Left ventricle myocardium inferior (tissue), 1 donor: ENCODE data around the gene TMEM117. TPM values are rescaled to one million over a fixed set of nuclear protein-coding genes. Genes with fewer than 3 reads are reported as not detected.

Source experiments
- DNase-seq: peaks from one replicate; pipeline ENCODE4 v3.0.0-alpha.2; 2020
- H3K27ac ChIP-seq: fragments of 200-600 bp; replicated peaks from 2 replicates; pipeline ENCODE4 v1.8.0; 2021
- H3K27me3 ChIP-seq: fragments of 200-600 bp; 2 replicates; pipeline ENCODE4 v1.8.0; 2021; ENCODE audit warnings: low read depth
- H3K36me3 ChIP-seq: fragments of 200-600 bp; 2 replicates; pipeline ENCODE4 v1.8.0; 2021
- H3K4me1 ChIP-seq: fragments of 200-600 bp; 2 replicates; pipeline ENCODE4 v1.8.0; 2021
- H3K4me3 ChIP-seq: fragments of 200-600 bp; 2 replicates; pipeline ENCODE4 v1.8.0; 2021; ENCODE audit warnings: mild to moderate bottlenecking, moderate library complexity
- H3K9me3 ChIP-seq: fragments of 200-600 bp; replicated peaks from 2 replicates; pipeline ENCODE4 v1.8.0; 2021
- intact Hi-C: fragments of 100-400 bp; cut with micrococcal nuclease; formaldehyde crosslinking; loops from one replicate; pipeline ENCODE4 v1.11.0; 2022
- total RNA-seq: library from RNA; stranded (reverse); fragmentation: NEBNext Ultra II Directional; extraction: Animal tissue kit (Norgen Biotek cat#: 25700); gene quantifications from one replicate; pipeline ENCODE4 v1.2.1, GENCODE V29; 2021
- TF ChIP-seq, protein P1 (sequence below): fragments of 200-600 bp; IDR thresholded peaks from 2 replicates; pipeline ENCODE4 v1.8.0; 2021; ENCODE audit warnings: antibody characterized with exemption, mild to moderate bottlenecking, borderline replicate concordance
- donor health status: DM: no; HTN: yes; CAD: no; lungs with severe emphysema.

TMEM117 gene
- total RNA-seq, 1 donor from 2014 or later, result 6.7 TPM

DNA sequence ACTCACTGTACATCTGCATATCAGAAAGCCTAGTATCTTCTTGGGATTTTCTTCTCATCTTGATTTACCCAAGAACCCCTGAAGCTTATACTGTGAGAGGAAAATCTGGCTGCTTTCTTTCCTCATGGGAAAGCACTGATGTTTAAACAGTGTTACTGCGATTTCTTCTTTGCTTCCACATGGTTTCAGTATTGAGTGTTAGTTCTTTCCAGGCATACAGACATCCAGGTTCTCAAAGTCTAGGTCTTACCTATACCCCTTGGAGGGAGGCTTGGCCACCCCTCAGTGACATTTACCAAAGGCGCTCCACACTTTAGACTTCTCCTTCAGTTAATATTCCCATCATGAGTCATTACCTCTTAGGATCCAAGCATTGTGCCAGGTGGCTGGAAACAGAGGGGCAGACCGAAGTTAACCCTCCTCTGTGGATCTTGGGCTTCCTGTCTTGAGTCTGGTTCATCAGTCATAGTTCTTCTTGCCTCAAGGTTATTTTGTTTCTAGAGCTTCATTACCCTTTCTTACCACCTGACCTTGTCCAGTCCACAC is 79.1 kb downstream of the TMEM117 start:
- TF ChIP-seq, protein P1, sequence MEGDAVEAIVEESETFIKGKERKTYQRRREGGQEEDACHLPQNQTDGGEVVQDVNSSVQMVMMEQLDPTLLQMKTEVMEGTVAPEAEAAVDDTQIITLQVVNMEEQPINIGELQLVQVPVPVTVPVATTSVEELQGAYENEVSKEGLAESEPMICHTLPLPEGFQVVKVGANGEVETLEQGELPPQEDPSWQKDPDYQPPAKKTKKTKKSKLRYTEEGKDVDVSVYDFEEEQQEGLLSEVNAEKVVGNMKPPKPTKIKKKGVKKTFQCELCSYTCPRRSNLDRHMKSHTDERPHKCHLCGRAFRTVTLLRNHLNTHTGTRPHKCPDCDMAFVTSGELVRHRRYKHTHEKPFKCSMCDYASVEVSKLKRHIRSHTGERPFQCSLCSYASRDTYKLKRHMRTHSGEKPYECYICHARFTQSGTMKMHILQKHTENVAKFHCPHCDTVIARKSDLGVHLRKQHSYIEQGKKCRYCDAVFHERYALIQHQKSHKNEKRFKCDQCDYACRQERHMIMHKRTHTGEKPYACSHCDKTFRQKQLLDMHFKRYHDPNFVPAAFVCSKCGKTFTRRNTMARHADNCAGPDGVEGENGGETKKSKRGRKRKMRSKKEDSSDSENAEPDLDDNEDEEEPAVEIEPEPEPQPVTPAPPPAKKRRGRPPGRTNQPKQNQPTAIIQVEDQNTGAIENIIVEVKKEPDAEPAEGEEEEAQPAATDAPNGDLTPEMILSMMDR, result peak; percentile 48
- H3K27me3 ChIP-seq, result no peaks in the 10 kb centered on the region
- H3K9me3 ChIP-seq, result no peaks in the 10 kb centered on the region
- peaks cover 21% of the 10 kb centered on the region for H3K4me1 ChIP-seq
- DNase-seq, result no peak
- intact Hi-C loops, result no loop called here
- H3K4me3 ChIP-seq, result no peak overlapping the region
- H3K36me3 ChIP-seq, result no peaks in the 10 kb centered on the region
- H3K27ac ChIP-seq, result peak overlapping the region; percentile 10

DNA sequence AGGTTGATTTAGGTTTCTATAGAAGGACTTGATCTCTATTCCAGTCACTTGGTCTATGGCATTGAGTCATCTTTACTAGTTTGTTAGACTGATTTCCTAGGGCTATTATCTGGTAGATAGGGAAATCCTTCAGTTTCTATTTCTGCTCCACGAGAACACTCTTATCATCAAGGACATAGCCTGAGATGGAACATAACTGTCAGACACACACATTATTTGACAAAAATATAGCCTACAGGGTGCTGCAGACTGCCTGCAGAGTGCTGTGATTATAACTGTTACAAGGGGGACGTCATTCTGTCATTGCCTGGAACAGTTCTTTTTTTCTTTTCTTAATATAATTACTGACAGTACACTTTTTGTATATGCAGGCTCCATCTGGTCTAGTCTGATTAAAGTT is 82.0 kb downstream of the TMEM117 start:
- peak overlapping the region; percentile 62 for H3K27ac ChIP-seq
- DNase-seq, result no peak
- no peak overlapping the region for H3K4me3 ChIP-seq
- H3K27me3 ChIP-seq, result no peaks in the 10 kb centered on the region
- peaks cover 24% of the 10 kb centered on the region for H3K4me1 ChIP-seq
- no peaks in the 10 kb centered on the region for H3K36me3 ChIP-seq
- no peaks in the 10 kb centered on the region for H3K9me3 ChIP-seq
- TF ChIP-seq, protein P1, result no peak
- intact Hi-C loops, result no loop called here

DNA sequence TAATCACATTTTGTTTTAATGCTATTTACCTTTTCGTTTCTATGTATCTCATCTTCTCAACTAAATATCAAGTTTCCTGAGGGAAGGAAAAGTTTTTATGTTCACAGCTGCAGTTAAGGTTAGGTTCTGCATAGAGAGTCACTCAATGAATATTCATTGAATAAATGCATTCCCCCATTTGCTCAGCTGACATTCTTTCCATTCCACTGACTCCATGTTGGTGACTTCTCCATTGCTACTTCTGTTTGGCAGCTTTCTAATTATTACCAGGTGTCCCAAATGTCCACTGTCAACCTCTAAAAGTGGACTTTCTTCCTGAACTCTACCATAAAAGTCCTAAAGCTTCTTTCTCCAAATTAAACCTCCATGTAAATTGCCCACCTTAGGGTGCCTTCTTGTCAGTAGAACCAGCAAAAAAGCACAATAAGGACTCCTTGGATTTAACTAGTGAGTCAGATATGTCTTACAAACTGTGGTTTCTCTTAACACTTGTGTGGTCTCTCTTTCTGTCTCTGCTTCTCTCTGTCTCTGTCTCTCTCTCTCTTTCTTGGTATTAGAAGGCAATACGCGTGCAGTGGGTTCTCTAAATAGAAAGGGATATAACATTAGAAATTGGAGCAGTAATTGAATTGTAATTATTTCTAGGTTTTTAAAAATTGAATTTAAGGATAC is 85.9 kb downstream of the TMEM117 start:
- no peaks in the 10 kb centered on the region for H3K9me3 ChIP-seq
- no peak overlapping the region for H3K27ac ChIP-seq
- intact Hi-C loops, result no loop called here
- DNase-seq, result no peak
- H3K4me3 ChIP-seq, result no peak overlapping the region
- H3K4me1 ChIP-seq, result peaks cover 30% of the 10 kb centered on the region
- TF ChIP-seq, protein P1, result no peak
- no peaks in the 10 kb centered on the region for H3K36me3 ChIP-seq
- no peaks in the 10 kb centered on the region for H3K27me3 ChIP-seq

DNA sequence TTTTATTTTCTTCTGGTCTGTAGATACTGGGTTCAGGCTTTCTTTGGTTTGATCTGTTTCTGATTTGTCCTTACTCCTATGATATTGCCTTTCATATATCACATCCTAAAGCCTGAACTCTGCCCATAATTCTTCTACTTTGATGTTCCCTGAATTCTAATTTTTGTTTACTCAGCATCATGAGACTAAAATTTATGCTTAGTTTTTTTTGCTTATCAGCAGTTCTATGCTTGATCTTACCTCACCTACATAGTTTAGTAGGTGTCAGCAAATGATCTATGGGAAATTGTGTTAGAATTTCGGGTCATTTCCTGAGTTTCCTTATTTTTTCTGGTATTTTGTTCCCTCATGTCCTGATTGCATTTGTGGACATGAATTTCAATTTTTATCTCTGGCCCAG is 94.2 kb downstream of the TMEM117 start:
- intact Hi-C loops, result no loop called here
- Histone ChIP-seq H3K4me1 (no peaks in the 10 kb centered on the region), H3K27me3 (no peaks in the 10 kb centered on the region), H3K4me3 (no peak overlapping the region), H3K9me3 (peaks cover 29% of the 10 kb centered on the region), H3K27ac (no peak overlapping the region), H3K36me3 (peaks cover 5% of the 10 kb centered on the region)
- TF ChIP-seq, protein P1, result no peak
- no peak for DNase-seq

DNA sequence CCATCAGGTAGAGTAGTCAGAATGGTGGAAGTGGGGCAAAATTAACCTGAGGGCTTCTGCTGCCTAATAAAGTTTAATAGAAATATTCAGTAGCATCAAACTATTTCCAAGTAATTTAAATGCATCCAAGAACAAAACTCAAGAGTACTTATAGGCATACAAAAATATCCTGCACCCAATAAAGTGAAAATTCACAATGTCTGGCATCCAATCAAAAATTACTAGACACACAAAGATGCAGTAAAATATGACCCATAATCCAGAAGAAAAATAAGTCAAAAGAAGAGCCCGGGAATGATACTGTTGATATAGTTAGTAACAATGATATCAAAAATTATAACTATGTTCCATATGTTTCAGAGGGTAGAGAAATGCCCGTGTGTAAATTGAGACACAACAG is 95.3 kb downstream of the TMEM117 start:
- TF ChIP-seq, protein P1, result no peak
- Histone ChIP-seq H3K4me1 (no peaks in the 10 kb centered on the region), H3K36me3 (peaks cover 5% of the 10 kb centered on the region), H3K4me3 (no peak overlapping the region), H3K27me3 (no peaks in the 10 kb centered on the region), H3K9me3 (peaks cover 29% of the 10 kb centered on the region), H3K27ac (no peak overlapping the region)
- no peak for DNase-seq
- intact Hi-C loops, result no loop called here
